Uterus (tissue), 4 donors: Measurements from ENCODE around the gene TMEM229B. TPM values are rescaled to one million over a fixed set of nuclear protein-coding genes. Genes with fewer than 3 reads are reported as not detected.

Experiments used
- DNase-seq, 2 donors: peaks; one replicate each; pipeline ENCODE4 v3.0.0-alpha.2; 2019 to 2020
- H3K27ac ChIP-seq, 2 donors: fragments of 200-600 bp; sonication (generic); 1 replicate in 1 of 2; 2 replicates in 1 of 2; pipeline ENCODE4 v1.5.1; 2016 to 2018
- H3K27me3 ChIP-seq, 2 donors: fragments of 200-600 bp; sonication (generic); one replicate each; pipeline ENCODE4 v1.5.1; 2018 to 2019; ENCODE audit warnings: control low read depth in 1 of 2
- H3K36me3 ChIP-seq, 2 donors: fragments of 200-600 bp; sonication (generic); one replicate each; pipeline ENCODE4 v1.5.1; 2019; ENCODE audit warnings: control low read depth in 1 of 2
- H3K4me1 ChIP-seq, 2 donors: fragments of 200-600 bp; sonication (generic); one replicate each; pipeline ENCODE4 v1.5.1; 2018 to 2019; ENCODE audit warnings: control low read depth in 1 of 2
- H3K4me3 ChIP-seq, 2 donors: fragments of 200-600 bp; sonication (generic); 1 replicate in 1 of 2; 2 replicates in 1 of 2; pipeline ENCODE4 v1.5.1; 2018 to 2019; ENCODE audit warnings: mild to moderate bottlenecking in 1 of 2
- H3K9me3 ChIP-seq, 2 donors: fragments of 200-600 bp; sonication (generic); one replicate each; pipeline ENCODE4 v1.5.1; 2019; ENCODE audit warnings: control low read depth in 1 of 2
- POLR2A ChIP-seq, 2 donors: fragments of 450-650 bp; IDR thresholded peaks; one replicate each; pipeline ENCODE4 v1.6.1; 2016; ENCODE audit warnings: antibody characterized with exemption in 2 of 2, mild to moderate bottlenecking in 1 of 2, moderate library complexity in 1 of 2
- intact Hi-C: fragments of 100-400 bp; cut with DNase I; formaldehyde crosslinking; loops from one replicate; pipeline ENCODE4 v1.15.1; 2023; ENCODE audit warnings: low total_unique reads
- total RNA-seq, 4 donors: library from RNA; depleted of rRNA in 3 of 4; stranded (reverse); fragments of >200 nt in 3 of 4; gene quantifications; one replicate each; pipeline versions ENCODE4 v1.1.0 to v1.2.4, GENCODE V29; 2014 to 2023
- TF ChIP-seq, protein P1 (sequence below), 4 experiments: fragments of 200-600 bp in 2 of 4; fragments of 450-650 bp in 2 of 4; sonication (generic) in 2 of 4; IDR thresholded peaks; one replicate each; pipeline ENCODE4 v1.5.1; 2016 to 2019; ENCODE audit warnings: antibody characterized with exemption in 4 of 4, mild to moderate bottlenecking in 2 of 4, moderate library complexity in 1 of 4
- donor health status: DM: yes; HTN: yes; CAD: no.

TMEM229B gene
- total RNA-seq, 4 donors from 2014 or later = under 0.01 to 4.7 (median 2.8) TPM

- no peaks in the 10 kb centered on the region for H3K4me1 ChIP-seq
- DNase-seq = no peak
- TF ChIP-seq, protein P1, sequence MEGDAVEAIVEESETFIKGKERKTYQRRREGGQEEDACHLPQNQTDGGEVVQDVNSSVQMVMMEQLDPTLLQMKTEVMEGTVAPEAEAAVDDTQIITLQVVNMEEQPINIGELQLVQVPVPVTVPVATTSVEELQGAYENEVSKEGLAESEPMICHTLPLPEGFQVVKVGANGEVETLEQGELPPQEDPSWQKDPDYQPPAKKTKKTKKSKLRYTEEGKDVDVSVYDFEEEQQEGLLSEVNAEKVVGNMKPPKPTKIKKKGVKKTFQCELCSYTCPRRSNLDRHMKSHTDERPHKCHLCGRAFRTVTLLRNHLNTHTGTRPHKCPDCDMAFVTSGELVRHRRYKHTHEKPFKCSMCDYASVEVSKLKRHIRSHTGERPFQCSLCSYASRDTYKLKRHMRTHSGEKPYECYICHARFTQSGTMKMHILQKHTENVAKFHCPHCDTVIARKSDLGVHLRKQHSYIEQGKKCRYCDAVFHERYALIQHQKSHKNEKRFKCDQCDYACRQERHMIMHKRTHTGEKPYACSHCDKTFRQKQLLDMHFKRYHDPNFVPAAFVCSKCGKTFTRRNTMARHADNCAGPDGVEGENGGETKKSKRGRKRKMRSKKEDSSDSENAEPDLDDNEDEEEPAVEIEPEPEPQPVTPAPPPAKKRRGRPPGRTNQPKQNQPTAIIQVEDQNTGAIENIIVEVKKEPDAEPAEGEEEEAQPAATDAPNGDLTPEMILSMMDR (IDR thresholded peaks at IDR 0.05) = no peak
- TF ChIP-seq POLR2A (IDR thresholded peaks at IDR 0.05) = no peak
- H3K27ac ChIP-seq = no peak overlapping the region
- no peaks in the 10 kb centered on the region for H3K27me3 ChIP-seq
- no peaks in the 10 kb centered on the region for H3K9me3 ChIP-seq
- intact Hi-C loops = no loop called here
- no peaks in the 10 kb centered on the region for H3K36me3 ChIP-seq
- H3K4me3 ChIP-seq = no peak overlapping the region
Observed at GRCh38 chr14:67477926-67478799, 10.4 kb downstream of the TMEM229B start.

- Histone ChIP-seq H3K4me1 (no peaks in the 10 kb centered on the region), H3K27ac (no peak overlapping the region), H3K36me3 (no peaks in the 10 kb centered on the region), H3K9me3 (no peaks in the 10 kb centered on the region), H3K27me3 (no peaks in the 10 kb centered on the region), H3K4me3 (no peak overlapping the region)
- DNase-seq = no peak
- intact Hi-C loops = no loop called here
- TF ChIP-seq, protein P1 (IDR thresholded peaks at IDR 0.05) = no peak
- no peak for TF ChIP-seq POLR2A (IDR thresholded peaks at IDR 0.05)
Observed at GRCh38 chr14:67474366-67474765, 14.2 kb downstream of the TMEM229B start.

DNA sequence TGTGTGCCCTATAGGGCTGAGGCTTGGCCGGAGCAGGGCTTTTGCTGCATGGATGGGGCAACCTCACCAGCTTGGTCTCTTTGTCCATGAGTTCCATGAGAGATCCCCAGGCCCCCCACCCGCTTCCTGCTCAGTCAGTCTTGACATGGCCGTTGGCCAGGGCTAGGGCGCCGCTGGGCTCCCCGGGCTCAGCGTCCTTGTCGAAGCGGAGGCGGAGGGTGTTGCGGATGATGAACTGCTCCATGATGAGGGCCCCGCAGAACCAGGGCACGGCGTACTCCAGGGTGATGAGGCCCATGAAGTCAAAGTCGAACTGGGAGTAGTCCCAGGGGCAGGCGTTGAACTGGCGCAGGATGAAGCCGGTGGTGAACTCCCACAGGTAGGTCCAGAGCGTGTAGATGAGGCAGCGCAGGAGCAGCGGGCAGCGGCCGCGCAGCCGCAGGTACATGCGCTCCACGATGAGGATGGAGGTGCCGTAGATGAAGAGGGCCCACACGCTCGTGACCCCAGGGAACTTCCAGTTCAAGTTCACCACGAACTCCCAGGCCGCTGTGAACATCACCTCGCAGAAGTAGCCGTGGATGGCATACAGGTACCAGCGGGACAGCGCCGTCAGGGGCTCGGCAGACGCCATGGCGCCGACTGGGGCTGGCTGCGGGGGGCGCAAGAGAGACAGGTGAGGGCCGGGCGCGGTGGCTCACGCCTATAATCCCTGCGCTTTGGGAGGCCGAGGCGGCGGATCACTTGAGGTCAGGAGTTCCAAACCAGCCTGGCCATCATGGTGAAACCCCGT, 15.0 kb downstream of the TMEM229B start:
- TF ChIP-seq, protein P1 (IDR thresholded peaks at IDR 0.05) = no peak
- TF ChIP-seq POLR2A (IDR thresholded peaks at IDR 0.05) = no peak
- intact Hi-C loops = no loop called here
- no peak for DNase-seq

DNA sequence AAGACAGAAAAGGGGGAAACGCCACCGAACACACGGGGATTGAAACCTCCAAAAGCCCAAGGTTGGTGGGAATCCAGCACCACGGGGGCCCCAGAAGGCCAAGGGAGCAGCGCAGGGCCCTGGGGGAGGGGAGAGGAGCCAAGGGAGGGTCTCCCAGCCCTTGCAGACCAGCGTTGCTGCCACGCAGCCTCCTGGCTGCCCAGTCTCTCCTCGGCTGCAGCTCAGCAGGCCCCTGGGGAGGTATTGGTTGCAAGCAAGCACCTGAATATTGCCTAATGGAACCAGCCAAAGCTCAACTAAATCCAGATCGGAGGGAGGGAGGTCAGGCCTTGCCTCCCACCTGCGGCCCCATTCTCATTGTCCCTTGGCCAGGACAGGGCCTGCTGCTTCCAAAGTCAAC, 15.8 kb downstream of the TMEM229B start:
- TF ChIP-seq, protein P1 (IDR thresholded peaks at IDR 0.05) = no peak
- TF ChIP-seq POLR2A (IDR thresholded peaks at IDR 0.05) = no peak
- Histone ChIP-seq H3K4me3 (no peak overlapping the region), H3K9me3 (no peaks in the 10 kb centered on the region), H3K36me3 (no peaks in the 10 kb centered on the region), H3K27me3 (no peaks in the 10 kb centered on the region), H3K4me1 (no peaks in the 10 kb centered on the region), H3K27ac (no peak overlapping the region)
- intact Hi-C loops = no loop called here
- DNase-seq = no peak

More for the DNA sequence above, 15.0 kb downstream of the TMEM229B start:
- no peaks in the 10 kb centered on the region for H3K36me3 ChIP-seq
- no peak overlapping the region for H3K4me3 ChIP-seq
- no peaks in the 10 kb centered on the region for H3K9me3 ChIP-seq
- no peaks in the 10 kb centered on the region for H3K27me3 ChIP-seq
- H3K27ac ChIP-seq = no peak overlapping the region
- H3K4me1 ChIP-seq = no peaks in the 10 kb centered on the region

GRCh38 chr14:67469954-67470353, 18.6 kb downstream of the TMEM229B start:
- Histone ChIP-seq H3K4me3 (no peak overlapping the region), H3K27me3 (no peaks in the 10 kb centered on the region), H3K9me3 (no peaks in the 10 kb centered on the region), H3K4me1 (no peaks in the 10 kb centered on the region), H3K36me3 (no peaks in the 10 kb centered on the region), H3K27ac (no peak overlapping the region)
- intact Hi-C loops = no loop called here
- TF ChIP-seq POLR2A (IDR thresholded peaks at IDR 0.05) = no peak
- TF ChIP-seq, protein P1 (IDR thresholded peaks at IDR 0.05) = no peak
- DNase-seq = no peak
